NCI-H345 treated with DMSO at 0.1 percent for 48 hours (cell line): Measurements from ENCODE around the gene MYL3.
"Not testable (repeated sequence)": the region's sequence is repeated elsewhere in the genome, so short reads cannot be mapped to it uniquely, and the experiment has no call there.

ENCODE experiments used
- DNase-seq: peaks from one replicate; lab custom pipeline; 2025; ENCODE audit not compliant: unreplicated experiment; lab: John Stamatoyannopoulos, UW

MYL3 gene

DNA sequence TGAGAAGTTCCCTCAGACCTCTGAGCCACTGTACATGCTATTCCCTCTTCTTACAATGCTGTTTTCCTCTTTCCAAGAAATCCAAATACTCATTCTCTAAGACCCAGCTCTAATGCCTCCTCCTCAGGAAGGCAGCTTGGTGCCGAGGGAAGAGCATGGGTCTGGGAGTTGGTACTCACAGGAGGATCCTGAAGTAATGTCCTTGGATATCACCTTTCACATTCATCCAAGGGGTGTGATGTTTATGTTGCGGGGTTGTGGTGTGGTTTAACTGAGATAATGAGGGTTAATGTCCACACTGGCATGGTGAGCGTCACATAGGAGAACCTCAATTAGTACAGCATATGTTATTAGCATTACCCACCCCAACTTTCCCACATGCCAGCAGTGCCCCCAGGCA lies 31.9 kb downstream of the MYL3 start:
- DNase-seq = no peak

DNA sequence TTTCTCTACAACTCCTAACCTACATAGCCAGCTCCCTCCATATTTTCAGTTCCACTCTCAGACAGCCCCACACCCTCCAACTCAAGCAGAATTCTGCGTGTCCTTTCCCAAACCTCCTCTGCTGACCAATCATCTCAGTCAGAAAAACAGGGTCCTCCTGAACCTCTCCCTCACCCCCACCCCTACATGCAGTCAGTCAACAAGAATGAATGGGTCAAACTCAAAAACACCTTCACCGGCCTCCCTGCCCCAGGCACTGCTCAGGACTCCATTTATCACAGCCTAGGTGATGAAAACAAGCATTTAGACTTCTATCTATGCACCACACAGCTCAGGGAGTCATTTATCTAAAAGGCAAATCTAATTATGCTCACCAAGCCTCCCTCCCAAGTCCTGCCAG lies 32.4 kb downstream of the MYL3 start:
- no peak for DNase-seq

GRCh38 chr3:46829699-46830208 lies 33.5 kb downstream of the MYL3 start:
- no peak for DNase-seq

DNA sequence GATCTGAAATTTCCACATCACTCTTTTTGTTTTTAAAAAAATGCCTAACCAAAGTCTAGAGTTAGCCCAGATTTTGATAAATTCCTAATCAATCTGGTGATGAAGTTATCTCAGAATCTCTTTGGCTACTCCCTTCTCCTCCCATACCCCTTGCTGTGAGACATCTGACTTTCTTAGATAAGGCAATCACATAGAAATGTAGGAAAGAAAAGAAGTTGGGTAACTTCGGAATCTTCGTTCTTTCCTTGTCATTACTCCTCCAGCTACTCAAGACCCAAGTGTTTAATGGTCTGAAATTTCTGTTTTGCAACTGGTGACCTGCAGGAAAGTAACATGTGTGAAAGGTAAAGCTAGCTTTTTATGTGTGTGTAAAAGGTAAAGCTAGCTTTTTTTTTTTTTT lies 37.8 kb downstream of the MYL3 start:
- DNase-seq = no peak

DNA sequence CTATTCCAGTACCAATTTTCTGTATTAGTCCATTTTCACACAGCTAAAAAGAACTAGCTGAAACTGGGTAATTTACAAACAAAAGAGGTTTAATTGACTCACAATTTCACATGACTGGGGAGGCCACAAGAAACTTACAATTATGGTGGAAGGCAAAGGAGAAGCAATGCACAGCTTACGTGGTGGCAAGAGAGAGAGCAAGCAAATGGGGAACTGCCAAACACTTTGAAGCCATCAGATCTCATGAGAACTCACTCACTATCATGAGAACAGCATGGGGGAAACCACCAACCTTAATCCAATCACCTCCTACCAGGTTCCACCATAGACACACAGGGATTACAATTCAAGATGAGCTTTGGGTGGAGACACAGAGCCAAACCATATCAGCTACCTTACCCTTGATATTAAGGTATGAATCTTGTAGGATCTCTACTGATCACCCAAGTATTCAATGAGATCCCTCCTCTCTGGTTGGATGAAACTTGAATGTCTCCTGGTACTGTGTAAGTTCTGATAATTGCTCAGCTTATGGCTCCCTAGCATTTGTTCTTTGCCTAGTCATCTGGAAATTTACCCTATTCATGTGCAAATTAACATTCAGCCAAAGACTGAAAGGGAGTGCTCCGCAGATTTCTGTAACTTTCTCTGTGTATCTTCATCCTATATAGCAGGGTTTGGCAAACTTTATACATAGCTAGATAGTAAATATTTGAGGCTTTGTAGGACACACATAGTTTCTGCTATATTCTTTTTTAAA lies 38.9 kb downstream of the MYL3 start:
- no peak for DNase-seq

DNA sequence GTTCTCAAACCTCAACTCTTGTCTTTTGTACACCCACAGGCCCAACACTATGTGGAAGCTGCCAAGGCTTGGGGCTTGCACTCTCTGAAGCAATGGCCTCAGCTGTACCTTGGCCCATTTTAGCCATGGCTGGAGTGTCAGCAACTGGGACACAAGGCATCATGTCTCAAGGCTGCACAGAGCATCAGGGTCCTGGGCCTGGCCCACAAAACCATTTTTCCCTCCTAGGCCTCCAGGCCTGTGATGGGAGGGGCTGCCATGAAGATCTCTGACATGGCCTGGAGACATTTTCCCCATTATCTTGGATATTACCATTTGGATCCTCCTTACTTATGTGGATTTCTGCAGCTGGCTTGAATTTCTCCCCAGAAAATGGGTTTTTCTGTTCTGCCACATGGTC lies 39.9 kb downstream of the MYL3 start:
- not testable (repeated sequence) for DNase-seq

DNA sequence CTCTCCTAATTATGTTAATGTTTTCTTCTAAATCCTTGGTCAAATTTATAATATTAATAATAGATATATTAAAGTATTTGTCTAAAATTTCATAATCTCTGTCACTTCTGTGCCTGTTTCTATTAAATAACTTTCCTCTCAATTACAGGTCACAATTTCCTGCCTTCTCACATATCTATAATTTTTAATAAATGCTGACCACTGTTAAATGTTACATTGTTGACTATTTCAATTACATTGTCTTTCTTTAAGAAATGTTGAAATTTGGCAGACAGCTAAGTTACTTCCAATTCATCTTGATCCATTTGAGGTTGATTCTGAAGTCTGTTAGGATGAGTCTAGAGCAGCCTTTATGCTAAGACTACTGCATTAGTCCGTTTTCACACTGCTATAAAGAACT lies 41.7 kb downstream of the MYL3 start:
- no peak for DNase-seq

GRCh38 chr3:46820852-46821251 lies 42.4 kb downstream of the MYL3 start:
- no peak for DNase-seq

- no peak for DNase-seq
Measured at GRCh38 chr3:46812237-46812791, 50.9 kb downstream of the MYL3 start.

DNA sequence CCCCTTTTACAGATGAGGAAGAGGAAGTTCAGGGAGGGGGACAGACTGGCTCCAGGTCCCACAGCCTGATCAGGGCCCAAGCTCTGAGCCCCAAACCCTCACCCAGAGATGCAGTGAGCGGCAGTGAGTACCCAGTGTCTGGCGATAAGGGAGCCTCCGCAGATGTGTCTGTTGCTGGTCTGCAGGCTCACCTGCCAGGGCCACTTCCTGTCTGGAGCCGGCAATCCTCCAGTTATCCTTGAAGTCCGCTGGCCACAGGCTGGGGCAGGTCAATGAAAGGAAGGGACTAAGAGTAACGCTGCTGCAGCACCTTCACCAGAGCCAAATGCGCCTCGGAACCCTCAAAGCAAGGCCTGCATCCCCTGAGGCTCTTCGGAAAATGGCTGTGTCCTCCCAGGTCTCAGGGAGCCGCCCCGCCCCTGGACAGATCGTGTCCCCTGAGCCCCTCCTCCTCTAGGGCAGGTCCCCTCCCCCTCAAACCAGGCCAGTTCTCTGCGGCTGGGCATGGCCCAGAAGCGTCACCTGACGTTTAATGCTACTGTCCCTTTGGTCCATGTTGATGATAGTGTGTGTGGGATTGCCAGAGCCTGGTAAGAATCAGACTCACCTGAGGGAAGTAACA lies 51.5 kb downstream of the MYL3 start:
- DNase-seq = no peak

- DNase-seq = not testable (repeated sequence)
Measured at GRCh38 chr3:46808766-46809165, 54.5 kb downstream of the MYL3 start.
